ENCODE data around the gene CAMTA1. TPM values are rescaled to one million over a fixed set of nuclear protein-coding genes. Genes with fewer than 3 reads are reported as not detected.

Gene CAMTA1
- polyA plus RNA-seq, 1 of the 3 experiments (the other 2 are of a cell fraction): 63.1 TPM

GRCh38 chr1:7407544-7407895 lies 622.3 kb downstream of the CAMTA1 start:
- Histone ChIP-seq H3K9ac (no peak overlapping the region), H3K27me3 (ENCODE audit: insufficient read depth) (no peaks in the 10 kb centered on the region), H4K20me1 (ENCODE audit: insufficient read depth) (no peaks in the 10 kb centered on the region), H3K36me3 (replicated peaks in 1 of 2; ENCODE audit: control insufficient read depth in 1 of 2, insufficient read depth in 2 of 2, low read length in 1 of 2) (no peaks in the 10 kb centered on the region), H3K4me2 (no peak overlapping the region), H3K4me1 (ENCODE audit: control insufficient read depth in 1 of 2, insufficient read depth in 2 of 2, low read depth in 1 of 2, low read length in 1 of 2) (no peaks in the 10 kb centered on the region; a peak in 1 of 4 replicates), H3K9me2 (no peaks in the 10 kb centered on the region), H3K4me3 (ENCODE audit: low read depth in 2 of 2, low read length in 1 of 2) (no peak overlapping the region), H2AFZ (ENCODE audit: low read depth) (no peak overlapping the region), H3K79me2 (ENCODE audit: insufficient read depth) (no peaks in the 10 kb centered on the region), H3F3A (replicated peaks; ENCODE audit: insufficient read depth) (no peaks in the 10 kb centered on the region), H3K9me3 (no peaks in the 10 kb centered on the region), H3K27ac (ENCODE audit: low read depth in 2 of 2, low read length in 1 of 2) (no peak overlapping the region)
- ChIA-PET POLR2A (no interaction called here), CTCF (no interaction called here)
- DNase-seq: no peak
- no CpG with 5 or more reads among the region's 7 CpGs for WGBS (ENCODE audit: low lambda C conversion rate)
- TF ChIP-seq FOXJ3 (CRISPR knock-in tag; IDR thresholded peaks at IDR 0.05): no peak
- no peak for TF ChIP-seq MAX (IDR thresholded peaks at IDR 0.05; ENCODE audit: low read depth)
- TF ChIP-seq ELF1 (IDR thresholded peaks at IDR 0.05): no peak
- no peak for TF ChIP-seq SMC3 (IDR thresholded peaks at IDR 0.05; ENCODE audit: low read depth, low read length)
- TF ChIP-seq EP300 (IDR thresholded peaks at IDR 0.05; ENCODE audit: borderline replicate concordance in 1 of 2, low read depth in 1 of 2, low read length in 1 of 2): no peak
- no peak for TF ChIP-seq RXRA (IDR thresholded peaks at IDR 0.05; ENCODE audit: borderline replicate concordance, low read depth)

DNA sequence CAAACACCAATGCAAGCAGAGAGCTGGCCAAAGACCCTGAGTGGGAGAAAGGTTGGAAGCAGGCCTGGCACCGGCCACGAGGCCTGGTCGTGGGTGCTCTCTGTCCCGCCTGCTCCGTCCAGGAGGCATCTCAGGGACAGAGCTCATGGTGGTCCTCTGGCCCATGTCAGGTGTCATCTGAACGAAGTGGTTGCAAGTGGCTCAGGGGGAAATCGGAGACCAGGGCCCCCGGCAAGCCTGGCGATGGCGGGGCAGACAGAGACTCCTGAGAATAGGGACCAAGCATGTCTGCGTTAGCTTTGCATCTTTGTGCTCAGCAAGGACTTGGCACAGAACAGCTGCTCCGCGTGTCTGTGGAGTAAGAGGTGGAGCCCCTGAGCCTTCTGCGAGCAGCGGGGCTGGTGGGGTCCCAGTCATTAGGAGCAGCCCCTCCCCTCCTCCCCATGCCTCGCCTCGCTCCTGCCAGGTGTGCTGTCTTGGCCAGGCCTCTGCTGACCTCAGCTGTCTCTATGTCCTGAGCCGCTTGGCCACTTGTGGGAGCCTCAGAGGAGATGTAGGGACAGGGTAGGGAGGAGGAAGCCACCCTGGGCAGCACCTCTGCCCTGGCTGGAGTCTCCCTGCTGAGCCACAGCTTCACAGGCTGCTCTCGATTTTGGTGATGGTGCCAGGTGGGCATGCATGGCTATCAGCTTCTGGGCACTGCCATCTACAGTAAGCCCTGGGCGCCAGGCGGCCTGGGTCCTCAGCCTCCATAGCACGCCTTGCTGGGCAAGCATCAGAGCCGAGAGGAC lies 622.9 kb downstream of the CAMTA1 start:
- ChIA-PET CTCF (interaction anchor here (1.5 kb wide), 1 partner anchor 108 kb away, joined by 3 read pairs; no protein-coding TSS in a partner anchor), POLR2A (no interaction called here)
- no peaks in the 10 kb centered on the region for H3F3A ChIP-seq (replicated peaks; ENCODE audit: insufficient read depth)
- TF ChIP-seq TCF12 (IDR thresholded peaks at IDR 0.05) (no peak), TAF1 (IDR thresholded peaks at IDR 0.05; ENCODE audit: borderline replicate concordance, low read depth, low read length) (no peak), RFX5 (IDR thresholded peaks at IDR 0.05; ENCODE audit: low read length) (no peak), MAX (IDR thresholded peaks at IDR 0.05; ENCODE audit: low read depth) (no peak), SMC3 (IDR thresholded peaks at IDR 0.05; ENCODE audit: low read depth, low read length) (no peak), POLR2AphosphoS5 (IDR thresholded peaks at IDR 0.05; ENCODE audit: low read depth, low read length) (no peak), GATA2 (CRISPR knock-in tag; IDR thresholded peaks at IDR 0.05) (no peak), EP300 (IDR thresholded peaks at IDR 0.05; ENCODE audit: borderline replicate concordance in 1 of 2, low read depth in 1 of 2, low read length in 1 of 2) (no peak)
- H3K36me3 ChIP-seq (replicated peaks in 1 of 2; ENCODE audit: control insufficient read depth in 1 of 2, insufficient read depth in 2 of 2, low read length in 1 of 2): no peaks in the 10 kb centered on the region
- no peaks in the 10 kb centered on the region for H4K20me1 ChIP-seq (ENCODE audit: insufficient read depth)
- no peak overlapping the region for H2AFZ ChIP-seq (ENCODE audit: low read depth)
- no peaks in the 10 kb centered on the region for H3K9me3 ChIP-seq
- no peak for DNase-seq
- no peak overlapping the region for H3K4me2 ChIP-seq
- H3K9me2 ChIP-seq: no peaks in the 10 kb centered on the region
- no peaks in the 10 kb centered on the region; a peak in 1 of 4 replicates for H3K4me1 ChIP-seq (ENCODE audit: control insufficient read depth in 1 of 2, insufficient read depth in 2 of 2, low read depth in 1 of 2, low read length in 1 of 2)
- no peaks in the 10 kb centered on the region for H3K79me2 ChIP-seq (ENCODE audit: insufficient read depth)
- H3K27ac ChIP-seq (ENCODE audit: low read depth in 2 of 2, low read length in 1 of 2): no peak overlapping the region
- no peak overlapping the region for H3K9ac ChIP-seq
- 83% methylated on average over 4 of the region's 23 CpGs for WGBS (ENCODE audit: low lambda C conversion rate)
- H3K4me3 ChIP-seq (ENCODE audit: low read depth in 2 of 2, low read length in 1 of 2): no peak overlapping the region
- no peaks in the 10 kb centered on the region for H3K27me3 ChIP-seq (ENCODE audit: insufficient read depth)

- Histone ChIP-seq H3K27ac (ENCODE audit: low read depth in 2 of 2, low read length in 1 of 2) (no peak overlapping the region), H3K9me3 (no peaks in the 10 kb centered on the region), H3K79me2 (ENCODE audit: insufficient read depth) (no peaks in the 10 kb centered on the region), H3K9ac (no peak overlapping the region), H3F3A (replicated peaks; ENCODE audit: insufficient read depth) (no peaks in the 10 kb centered on the region), H4K20me1 (ENCODE audit: insufficient read depth) (no peaks in the 10 kb centered on the region), H3K4me1 (ENCODE audit: control insufficient read depth in 1 of 2, insufficient read depth in 2 of 2, low read depth in 1 of 2, low read length in 1 of 2) (no peaks in the 10 kb centered on the region; a peak in 1 of 4 replicates), H3K4me3 (ENCODE audit: low read depth in 2 of 2, low read length in 1 of 2) (no peak overlapping the region), H3K4me2 (no peak overlapping the region), H3K27me3 (ENCODE audit: insufficient read depth) (no peaks in the 10 kb centered on the region), H3K36me3 (replicated peaks in 1 of 2; ENCODE audit: control insufficient read depth in 1 of 2, insufficient read depth in 2 of 2, low read length in 1 of 2) (no peaks in the 10 kb centered on the region), H3K9me2 (no peaks in the 10 kb centered on the region), H2AFZ (ENCODE audit: low read depth) (no peak overlapping the region)
- ChIA-PET POLR2A (no interaction called here), CTCF (interaction anchor here (1.4 to 1.5 kb wide), 2 partner anchors 9 to 108 kb away, joined by 3 read pairs; no protein-coding TSS in a partner anchor)
- DNase-seq: no peak
- WGBS (ENCODE audit: low lambda C conversion rate): 80% methylated on average over 1 of the region's 5 CpGs
- TF ChIP-seq POLR2AphosphoS5 (IDR thresholded peaks at IDR 0.05; ENCODE audit: low read depth, low read length) (no peak), EZH2phosphoT487 (IDR thresholded peaks at IDR 0.05; ENCODE audit: borderline replicate concordance, low read depth) (no peak), NFIC (IDR thresholded peaks at IDR 0.05; ENCODE audit: borderline replicate concordance) (no peak), YY1 (IDR thresholded peaks at IDR 0.05; ENCODE audit: low read depth) (no peak), FOSL2 (IDR thresholded peaks at IDR 0.05; ENCODE audit: borderline replicate concordance, low read depth) (no peak), SIN3A (IDR thresholded peaks at IDR 0.05; ENCODE audit: borderline replicate concordance, low read depth, low read length) (no peak), RAD21 (IDR thresholded peaks at IDR 0.05; ENCODE audit: low read length) (no peak), FOXM1 (IDR thresholded peaks at IDR 0.05; ENCODE audit: low read depth) (no peak), CTCF (IDR thresholded peaks at IDR 0.05) (no peak)
- TF ChIP-seq, protein P1, sequence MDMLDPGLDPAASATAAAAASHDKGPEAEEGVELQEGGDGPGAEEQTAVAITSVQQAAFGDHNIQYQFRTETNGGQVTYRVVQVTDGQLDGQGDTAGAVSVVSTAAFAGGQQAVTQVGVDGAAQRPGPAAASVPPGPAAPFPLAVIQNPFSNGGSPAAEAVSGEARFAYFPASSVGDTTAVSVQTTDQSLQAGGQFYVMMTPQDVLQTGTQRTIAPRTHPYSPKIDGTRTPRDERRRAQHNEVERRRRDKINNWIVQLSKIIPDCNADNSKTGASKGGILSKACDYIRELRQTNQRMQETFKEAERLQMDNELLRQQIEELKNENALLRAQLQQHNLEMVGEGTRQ (IDR thresholded peaks at IDR 0.05; ENCODE audit: borderline replicate concordance, low read depth, low read length): no peak
These were observed 623.5 kb downstream of the CAMTA1 start for GRCh38 chr1:7408771-7409150.
